Tibial nerve (tissue), 4 donors: ENCODE results near the gene ARMH2. TPM values are rescaled to one million over a fixed set of nuclear protein-coding genes. Genes with fewer than 3 reads are reported as not detected.
"Not testable (repeated sequence)": the region's sequence is repeated elsewhere in the genome, so short reads cannot be mapped to it uniquely, and the experiment has no call there.

Experiments used
- DNase-seq, 2 donors: peaks; one replicate each; pipeline ENCODE4 v3.0.0-alpha.2; 2019; ENCODE audit warnings: low spot score in 2 of 2
- H3K27ac ChIP-seq, 4 donors: fragments of 200-600 bp; sonication (generic) in 3 of 4; one replicate each; pipeline ENCODE4 v1.5.1; 2017 to 2019; ENCODE audit warnings: mild to moderate bottlenecking in 1 of 4
- H3K27me3 ChIP-seq, 2 donors: fragments of 200-600 bp; sonication (generic) in 1 of 2; one replicate each; pipeline versions ENCODE4 v1.5.1 to v1.6.0; 2017 to 2019
- H3K36me3 ChIP-seq, 3 donors: fragments of 200-600 bp; sonication (generic); one replicate each; pipeline ENCODE4 v1.5.1; 2018 to 2019
- H3K4me1 ChIP-seq, 4 donors: fragments of 200-600 bp; sonication (generic) in 3 of 4; one replicate each; pipeline ENCODE4 v1.5.1; 2017 to 2019
- H3K4me3 ChIP-seq, 4 donors: fragments of 200-600 bp; sonication (generic) in 3 of 4; one replicate each; pipeline ENCODE4 v1.5.1; 2017 to 2019; ENCODE audit warnings: mild to moderate bottlenecking in 1 of 4, moderate library complexity in 1 of 4
- H3K9me3 ChIP-seq, 4 donors: fragments of 200-600 bp; sonication (generic) in 3 of 4; one replicate each; pipeline ENCODE4 v1.5.1; 2017 to 2019
- CTCF ChIP-seq, 5 experiments: fragments of 200-600 bp in 3 of 5; fragments of 450-650 bp in 2 of 5; sonication (generic) in 3 of 5; IDR thresholded peaks; one replicate each; pipeline ENCODE4 v1.5.1; 2016 to 2019; ENCODE audit warnings: antibody characterized with exemption in 5 of 5, mild to moderate bottlenecking in 3 of 5, moderate library complexity in 2 of 5
- EP300 ChIP-seq, 2 donors: sonication (generic); formaldehyde crosslinking; IDR thresholded peaks; one replicate each; pipeline ENCODE4 v1.6.1; 2017; ENCODE audit warnings: antibody characterized with exemption in 2 of 2, mild to moderate bottlenecking in 1 of 2
- POLR2A ChIP-seq, 2 donors: fragments of 450-650 bp; IDR thresholded peaks; one replicate each; pipeline ENCODE4 v1.6.1; 2017; ENCODE audit warnings: antibody characterized with exemption in 2 of 2, mild to moderate bottlenecking in 2 of 2, moderate library complexity in 2 of 2
- WGBS, 2 donors: methylation state at CpG; one replicate each; pipeline ENCODE4 v1.1.5; 2018; 5-methylcytosine and 5-hydroxymethylcytosine counted together
- total RNA-seq, 4 donors: library from RNA; depleted of rRNA; stranded (reverse); fragments of >200 nt; gene quantifications; one replicate each; pipeline ENCODE4 v1.1.0, GENCODE V29; 2016

The ARMH2 gene
- total RNA-seq, 4 donors from 2014 or later = not detected

GRCh38 chr6:24766680-24767462 lies 31.8 kb downstream of the ARMH2 start:
- Histone ChIP-seq H3K4me3 (no peak overlapping the region), H3K9me3 (no peaks in the 10 kb centered on the region), H3K4me1 (no peaks in the 10 kb centered on the region), H3K36me3 (no peaks in the 10 kb centered on the region), H3K27me3 (no peaks in the 10 kb centered on the region), H3K27ac (no peak overlapping the region)
- DNase-seq = no peak
- WGBS, 2 donors = 54 to 56% methylated on average over 9 of the region's 9 CpGs
- no peak for TF ChIP-seq POLR2A (IDR thresholded peaks at IDR 0.05)
- no peak for TF ChIP-seq EP300 (IDR thresholded peaks at IDR 0.05)
- peak; percentile 34 to 52 (median 38) for TF ChIP-seq CTCF (IDR thresholded peaks at IDR 0.05)

- WGBS, 2 donors = 88 to 97% methylated on average over 17 to 25 of the region's 26 CpGs
- not testable (repeated sequence) for H3K4me1 ChIP-seq, H3K4me3 ChIP-seq, H3K27me3 ChIP-seq, H3K36me3 ChIP-seq, H3K27ac ChIP-seq, H3K9me3 ChIP-seq, DNase-seq
These were observed 32.7 kb downstream of the ARMH2 start for GRCh38 chr6:24765968-24766367.

- 85 to 89% methylated on average over 20 of the region's 20 CpGs for WGBS, 2 donors
- not testable (repeated sequence) for DNase-seq
These were observed 33.6 kb downstream of the ARMH2 start for GRCh38 chr6:24764833-24765828.

GRCh38 chr6:24763578-24763977 lies 35.1 kb downstream of the ARMH2 start:
- Histone ChIP-seq H3K4me1 (no peaks in the 10 kb centered on the region), H3K27me3 (no peaks in the 10 kb centered on the region), H3K36me3 (no peaks in the 10 kb centered on the region), H3K4me3 (no peak overlapping the region), H3K27ac (no peak overlapping the region), H3K9me3 (no peaks in the 10 kb centered on the region)
- TF ChIP-seq POLR2A (IDR thresholded peaks at IDR 0.05) (no peak), EP300 (IDR thresholded peaks at IDR 0.05) (no peak), CTCF (IDR thresholded peaks at IDR 0.05) (no peak)
- DNase-seq = no peak
- 63 to 64% methylated on average over 3 of the region's 3 CpGs for WGBS, 2 donors

More at GRCh38 chr6:24764833-24765828, 33.6 kb downstream of the ARMH2 start:
- H3K4me1 ChIP-seq, H3K27me3 ChIP-seq, H3K4me3 ChIP-seq, H3K27ac ChIP-seq, H3K9me3 ChIP-seq, H3K36me3 ChIP-seq: not testable (repeated sequence)

GRCh38 chr6:24761851-24762250 lies 36.9 kb downstream of the ARMH2 start:
- Histone ChIP-seq H3K27ac (no peak overlapping the region), H3K4me1 (no peaks in the 10 kb centered on the region), H3K4me3 (no peak overlapping the region), H3K27me3 (no peaks in the 10 kb centered on the region), H3K36me3 (no peaks in the 10 kb centered on the region), H3K9me3 (no peaks in the 10 kb centered on the region)
- DNase-seq = no peak
- TF ChIP-seq EP300 (IDR thresholded peaks at IDR 0.05) (no peak), POLR2A (IDR thresholded peaks at IDR 0.05) (no peak), CTCF (IDR thresholded peaks at IDR 0.05) (no peak)
